ENCODE data around the gene NFATC2.

NFATC2 gene

GRCh38 chr20:51577432-51578144 lies 35.1 kb upstream of the NFATC2 start:
- Histone ChIP-seq H3K27ac (ENCODE audit: insufficient read depth in 1 of 2, low read depth in 1 of 2, low read length in 2 of 2, poor library complexity in 1 of 2, severe bottlenecking in 2 of 2) (no peak overlapping the region), H3K4me3 (ENCODE audit: control insufficient read depth in 1 of 7, extremely low read depth in 1 of 7, insufficient read depth in 4 of 7, low read depth in 2 of 7, low read length in 6 of 7) (no peak overlapping the region), H3K27me3 (replicated peaks in 2 of 5; ENCODE audit: control insufficient read depth in 4 of 5, insufficient read depth in 5 of 5, low read length in 4 of 5) (no peaks in the 10 kb centered on the region), H3K4me1 (ENCODE audit: control extremely low read depth in 1 of 4, control insufficient read depth in 4 of 4, insufficient read depth in 4 of 4, low read length in 3 of 4) (peaks cover 0 to 4% (median under 1%) of the 10 kb centered on the region in 4 experiments), H3K9me3 (ENCODE audit: control extremely low read depth in 1 of 5, control insufficient read depth in 4 of 5, insufficient read depth in 2 of 5, low read depth in 1 of 5, low read length in 4 of 5) (peaks cover 0 to 6% (median 1%) of the 10 kb centered on the region in 5 experiments), H3K36me3 (ENCODE audit: control insufficient read depth in 4 of 4, insufficient read depth in 4 of 4, low read length in 3 of 4) (no peaks in the 10 kb centered on the region)
- WGBS (ENCODE audit: insufficient coverage), result 97% methylated on average over 10 of the region's 11 CpGs
- ChIA-PET POLR2A (no interaction called here), CTCF (interaction anchor here (1.4 kb wide), 1 partner anchor 9 kb away, joined by 3 read pairs; no protein-coding TSS in a partner anchor)
- DNase-seq, result no peak

DNA sequence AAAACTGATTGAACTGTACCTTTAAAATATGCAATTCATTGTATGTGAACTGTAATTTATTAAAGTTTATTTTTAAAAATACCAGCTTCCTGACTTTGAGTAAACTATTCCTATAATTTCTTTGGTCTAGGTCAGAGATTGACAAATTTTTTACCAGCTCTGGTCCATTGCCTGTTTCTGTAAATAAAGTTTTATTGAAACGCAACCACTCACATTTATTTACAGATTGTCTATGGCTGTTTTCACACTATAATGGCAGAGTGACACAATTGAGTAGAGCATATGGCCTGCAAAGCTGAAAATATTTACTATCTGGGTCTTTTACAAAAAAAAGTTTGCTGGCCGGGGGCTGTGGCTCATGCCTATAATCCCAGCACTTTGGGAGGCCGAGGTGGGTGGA lies 33.0 kb upstream of the NFATC2 start:
- ChIA-PET POLR2A (no interaction called here), CTCF (interaction anchor here (1.0 to 1.9 kb wide), 2 partner anchors 10 to 33 kb away, joined by 3 to 5 read pairs; partner anchors contain the start of gene NFATC2)
- no peak overlapping the region for H3K4me3 ChIP-seq (ENCODE audit: control insufficient read depth in 1 of 7, extremely low read depth in 1 of 7, insufficient read depth in 4 of 7, low read depth in 2 of 7, low read length in 6 of 7)
- WGBS (ENCODE audit: insufficient coverage), result 93% methylated on average over 2 of the region's 3 CpGs
- no peak overlapping the region for H3K27ac ChIP-seq (ENCODE audit: insufficient read depth in 1 of 2, low read depth in 1 of 2, low read length in 2 of 2, poor library complexity in 1 of 2, severe bottlenecking in 2 of 2)
- peaks cover 0 to 4% (median under 1%) of the 10 kb centered on the region in 4 experiments for H3K4me1 ChIP-seq (ENCODE audit: control extremely low read depth in 1 of 4, control insufficient read depth in 4 of 4, insufficient read depth in 4 of 4, low read length in 3 of 4)
- peaks cover 0 to 7% (median 1%) of the 10 kb centered on the region in 5 experiments for H3K9me3 ChIP-seq (ENCODE audit: control extremely low read depth in 1 of 5, control insufficient read depth in 4 of 5, insufficient read depth in 2 of 5, low read depth in 1 of 5, low read length in 4 of 5)
- no peak for DNase-seq
- H3K36me3 ChIP-seq (ENCODE audit: control insufficient read depth in 4 of 4, insufficient read depth in 4 of 4, low read length in 3 of 4), result no peaks in the 10 kb centered on the region
- H3K27me3 ChIP-seq (replicated peaks in 2 of 5; ENCODE audit: control insufficient read depth in 4 of 5, insufficient read depth in 5 of 5, low read length in 4 of 5), result no peaks in the 10 kb centered on the region

- no peak overlapping the region for H3K27ac ChIP-seq (ENCODE audit: insufficient read depth in 1 of 2, low read depth in 1 of 2, low read length in 2 of 2, poor library complexity in 1 of 2, severe bottlenecking in 2 of 2)
- POLR2A ChIA-PET, result no interaction called here
- H3K36me3 ChIP-seq (ENCODE audit: control insufficient read depth in 4 of 4, insufficient read depth in 4 of 4, low read length in 3 of 4), result no peaks in the 10 kb centered on the region
- H3K27me3 ChIP-seq (replicated peaks in 2 of 5; ENCODE audit: control insufficient read depth in 4 of 5, insufficient read depth in 5 of 5, low read length in 4 of 5), result no peaks in the 10 kb centered on the region
- 100% methylated on average over 2 of the region's 6 CpGs for WGBS (ENCODE audit: insufficient coverage)
- peaks cover 0 to 7% (median 1%) of the 10 kb centered on the region in 5 experiments for H3K9me3 ChIP-seq (ENCODE audit: control extremely low read depth in 1 of 5, control insufficient read depth in 4 of 5, insufficient read depth in 2 of 5, low read depth in 1 of 5, low read length in 4 of 5)
- no peak overlapping the region for H3K4me3 ChIP-seq (ENCODE audit: control insufficient read depth in 1 of 7, extremely low read depth in 1 of 7, insufficient read depth in 4 of 7, low read depth in 2 of 7, low read length in 6 of 7)
- no peak for DNase-seq
- peaks cover 0 to 4% (median under 1%) of the 10 kb centered on the region in 4 experiments for H3K4me1 ChIP-seq (ENCODE audit: control extremely low read depth in 1 of 4, control insufficient read depth in 4 of 4, insufficient read depth in 4 of 4, low read length in 3 of 4)
- CTCF ChIA-PET, result interaction anchor here (1.1 to 1.9 kb wide), 3 partner anchors 17 to 32 kb away, joined by 3 to 5 read pairs (median 4); partner anchors contain the start of gene NFATC2
These were observed 31.9 kb upstream of the NFATC2 start for GRCh38 chr20:51574248-51575033.

DNA sequence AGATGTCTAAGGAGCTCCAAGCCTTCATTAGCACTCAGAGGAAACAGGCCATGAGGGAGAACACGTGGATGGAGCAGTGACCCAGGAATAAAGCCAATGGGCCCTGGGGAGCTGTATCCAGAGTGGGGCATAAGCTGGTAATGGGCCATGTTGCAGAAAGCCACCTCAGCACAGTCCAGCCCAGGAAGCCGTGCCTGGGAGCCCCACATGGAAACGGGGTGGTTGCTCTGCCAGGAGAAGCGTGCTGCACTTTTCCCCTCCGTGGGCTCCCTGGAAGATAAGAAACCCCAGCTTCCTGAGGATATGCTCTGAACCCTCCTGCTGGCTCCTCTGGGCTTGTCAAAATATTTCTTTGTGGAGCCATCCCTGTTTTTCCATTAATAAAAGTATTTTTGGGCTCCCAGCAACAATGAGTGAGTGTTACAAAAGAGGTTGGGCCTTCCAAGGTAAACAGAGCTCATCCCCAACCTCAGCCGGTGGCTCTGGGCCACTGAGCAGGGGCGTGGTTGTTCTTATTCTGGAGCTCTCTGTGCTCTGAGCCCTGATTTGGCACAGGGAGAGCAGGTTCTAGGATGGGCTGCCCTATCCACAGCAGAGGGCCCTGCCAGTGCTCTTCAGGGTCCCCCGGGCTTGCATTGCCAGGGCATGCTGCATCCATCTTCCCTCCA lies 31.2 kb upstream of the NFATC2 start:
- peaks cover 0 to 4% (median under 1%) of the 10 kb centered on the region in 4 experiments for H3K4me1 ChIP-seq (ENCODE audit: control extremely low read depth in 1 of 4, control insufficient read depth in 4 of 4, insufficient read depth in 4 of 4, low read length in 3 of 4)
- H3K27me3 ChIP-seq (replicated peaks in 2 of 5; ENCODE audit: control insufficient read depth in 4 of 5, insufficient read depth in 5 of 5, low read length in 4 of 5), result no peaks in the 10 kb centered on the region
- H3K4me3 ChIP-seq (ENCODE audit: control insufficient read depth in 1 of 7, extremely low read depth in 1 of 7, insufficient read depth in 4 of 7, low read depth in 2 of 7, low read length in 6 of 7), result no peak overlapping the region
- WGBS (ENCODE audit: insufficient coverage), result 57% methylated on average over 7 of the region's 8 CpGs
- CTCF ChIA-PET, result interaction anchor here (1.1 to 2.0 kb wide), 4 partner anchors 11 to 32 kb away, joined by 3 to 10 read pairs (median 4); partner anchors contain the start of gene NFATC2
- POLR2A ChIA-PET, result interaction anchor here (0.6 kb wide), 1 partner anchor 33 kb away, joined by 4 read pairs; no protein-coding TSS in a partner anchor
- H3K36me3 ChIP-seq (ENCODE audit: control insufficient read depth in 4 of 4, insufficient read depth in 4 of 4, low read length in 3 of 4), result no peaks in the 10 kb centered on the region
- DNase-seq, result no peak
- H3K9me3 ChIP-seq (ENCODE audit: control extremely low read depth in 1 of 5, control insufficient read depth in 4 of 5, insufficient read depth in 2 of 5, low read depth in 1 of 5, low read length in 4 of 5), result peaks cover 0 to 7% (median 1%) of the 10 kb centered on the region in 5 experiments
- H3K27ac ChIP-seq (ENCODE audit: insufficient read depth in 1 of 2, low read depth in 1 of 2, low read length in 2 of 2, poor library complexity in 1 of 2, severe bottlenecking in 2 of 2), result no peak overlapping the region

DNA sequence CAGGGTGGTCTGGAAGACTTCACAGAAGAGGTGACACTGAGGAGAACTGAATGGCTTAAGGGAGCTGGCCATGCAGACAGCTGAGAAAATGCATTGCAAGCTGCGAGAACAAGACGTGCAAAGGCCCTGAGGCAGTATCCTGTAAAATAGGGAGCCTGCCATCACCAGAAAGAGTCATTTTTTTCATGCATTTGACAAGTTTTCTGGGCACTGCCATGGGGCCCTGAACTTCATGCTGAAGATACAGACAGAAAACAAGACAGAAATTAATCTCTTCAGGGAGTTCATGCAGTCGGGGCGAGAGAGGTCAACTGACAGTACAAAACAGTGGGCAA lies 28.9 kb upstream of the NFATC2 start:
- DNase-seq, result no peak
- Histone ChIP-seq H3K27me3 (replicated peaks in 2 of 5; ENCODE audit: control insufficient read depth in 4 of 5, insufficient read depth in 5 of 5, low read length in 4 of 5) (peaks cover 0 to 1% (median 0%) of the 10 kb centered on the region in 5 experiments), H3K4me3 (ENCODE audit: control insufficient read depth in 1 of 7, extremely low read depth in 1 of 7, insufficient read depth in 4 of 7, low read depth in 2 of 7, low read length in 6 of 7) (no peak overlapping the region), H3K36me3 (ENCODE audit: control insufficient read depth in 4 of 4, insufficient read depth in 4 of 4, low read length in 3 of 4) (no peaks in the 10 kb centered on the region), H3K9me3 (ENCODE audit: control extremely low read depth in 1 of 5, control insufficient read depth in 4 of 5, insufficient read depth in 2 of 5, low read depth in 1 of 5, low read length in 4 of 5) (peaks cover 0 to 11% (median 1%) of the 10 kb centered on the region in 5 experiments), H3K27ac (ENCODE audit: insufficient read depth in 1 of 2, low read depth in 1 of 2, low read length in 2 of 2, poor library complexity in 1 of 2, severe bottlenecking in 2 of 2) (no peak overlapping the region), H3K4me1 (ENCODE audit: control extremely low read depth in 1 of 4, control insufficient read depth in 4 of 4, insufficient read depth in 4 of 4, low read length in 3 of 4) (peaks cover 0 to 4% (median under 1%) of the 10 kb centered on the region in 4 experiments)
- CTCF ChIA-PET, result no interaction called here
- POLR2A ChIA-PET, result no interaction called here
- 94% methylated on average over 2 of the region's 4 CpGs for WGBS (ENCODE audit: insufficient coverage)

- ChIA-PET POLR2A (no interaction called here), CTCF (no interaction called here)
- Histone ChIP-seq H3K4me1 (ENCODE audit: control extremely low read depth in 1 of 4, control insufficient read depth in 4 of 4, insufficient read depth in 4 of 4, low read length in 3 of 4) (peaks cover 0 to 4% (median under 1%) of the 10 kb centered on the region in 4 experiments), H3K27me3 (replicated peaks in 2 of 5; ENCODE audit: control insufficient read depth in 4 of 5, insufficient read depth in 5 of 5, low read length in 4 of 5) (peaks cover 0 to 3% (median 0%) of the 10 kb centered on the region in 5 experiments), H3K36me3 (ENCODE audit: control insufficient read depth in 4 of 4, insufficient read depth in 4 of 4, low read length in 3 of 4) (no peaks in the 10 kb centered on the region), H3K9me3 (ENCODE audit: control extremely low read depth in 1 of 5, control insufficient read depth in 4 of 5, insufficient read depth in 2 of 5, low read depth in 1 of 5, low read length in 4 of 5) (peaks cover 0 to 11% (median 1%) of the 10 kb centered on the region in 5 experiments), H3K27ac (ENCODE audit: insufficient read depth in 1 of 2, low read depth in 1 of 2, low read length in 2 of 2, poor library complexity in 1 of 2, severe bottlenecking in 2 of 2) (no peak overlapping the region), H3K4me3 (ENCODE audit: control insufficient read depth in 1 of 7, extremely low read depth in 1 of 7, insufficient read depth in 4 of 7, low read depth in 2 of 7, low read length in 6 of 7) (no peak overlapping the region)
- 86% methylated on average over 13 of the region's 16 CpGs for WGBS (ENCODE audit: insufficient coverage)
- no peak for DNase-seq
These were observed 28.4 kb upstream of the NFATC2 start for GRCh38 chr20:51570739-51571459.

Data from common myeloid progenitor, CD34-positive (primary cell).